ENCODE data around the gene PPFIA2.

Gene PPFIA2

GRCh38 chr12:81347404-81347803 is 411.7 kb downstream of the PPFIA2 start:
- CTCF ChIA-PET = no interaction called here
- Mint-ChIP-seq H3K36me3 (no peaks in the 10 kb centered on the region), H3K4me1 (no peaks in the 10 kb centered on the region), H3K27me3 (no peaks in the 10 kb centered on the region), H3K27ac (no peak overlapping the region), H3K9me3 (no peaks in the 10 kb centered on the region), H3K4me3 (no peak overlapping the region)
- DNase-seq = no peak

- no peaks in the 10 kb centered on the region for H3K36me3 Mint-ChIP-seq
- CTCF ChIA-PET = no interaction called here
- peaks cover 2% of the 10 kb centered on the region for H3K9me3 Mint-ChIP-seq
These were observed 418.2 kb downstream of the PPFIA2 start for GRCh38 chr12:81340910-81341309.

GRCh38 chr12:81339071-81339470 is 420.1 kb downstream of the PPFIA2 start:
- Mint-ChIP-seq H3K4me3 (no peak overlapping the region), H3K27ac (no peak overlapping the region), H3K36me3 (no peaks in the 10 kb centered on the region), H3K27me3 (no peaks in the 10 kb centered on the region), H3K9me3 (peaks cover 2% of the 10 kb centered on the region), H3K4me1 (no peaks in the 10 kb centered on the region)
- DNase-seq = no peak
- CTCF ChIA-PET = no interaction called here

More at GRCh38 chr12:81340910-81341309, 418.2 kb downstream of the PPFIA2 start:
- no peak overlapping the region for H3K4me3 Mint-ChIP-seq
- H3K4me1 Mint-ChIP-seq = no peaks in the 10 kb centered on the region
- H3K27ac Mint-ChIP-seq = no peak overlapping the region
- no peaks in the 10 kb centered on the region for H3K27me3 Mint-ChIP-seq
- DNase-seq = no peak

GRCh38 chr12:81337886-81338285 is 421.3 kb downstream of the PPFIA2 start:
- Mint-ChIP-seq H3K27ac (no peak overlapping the region), H3K9me3 (peaks cover 2% of the 10 kb centered on the region), H3K27me3 (no peaks in the 10 kb centered on the region), H3K4me1 (no peaks in the 10 kb centered on the region), H3K4me3 (no peak overlapping the region), H3K36me3 (no peaks in the 10 kb centered on the region)
- DNase-seq = no peak
- CTCF ChIA-PET = no interaction called here

GRCh38 chr12:81333812-81334211 is 425.3 kb downstream of the PPFIA2 start:
- no peak overlapping the region for H3K27ac Mint-ChIP-seq
- no peaks in the 10 kb centered on the region for H3K4me1 Mint-ChIP-seq
- H3K9me3 Mint-ChIP-seq = peaks cover 2% of the 10 kb centered on the region
- CTCF ChIA-PET = no interaction called here
- no peak for DNase-seq
- no peaks in the 10 kb centered on the region for H3K36me3 Mint-ChIP-seq
- no peaks in the 10 kb centered on the region for H3K27me3 Mint-ChIP-seq
- H3K4me3 Mint-ChIP-seq = no peak overlapping the region

GRCh38 chr12:81332054-81332453 is 427.1 kb downstream of the PPFIA2 start:
- CTCF ChIA-PET = no interaction called here
- Mint-ChIP-seq H3K27ac (no peak overlapping the region), H3K36me3 (no peaks in the 10 kb centered on the region), H3K4me1 (no peaks in the 10 kb centered on the region), H3K4me3 (no peak overlapping the region), H3K9me3 (peaks cover 2% of the 10 kb centered on the region), H3K27me3 (no peaks in the 10 kb centered on the region)
- DNase-seq = no peak

- no peak overlapping the region for H3K4me3 Mint-ChIP-seq
- no peaks in the 10 kb centered on the region for H3K9me3 Mint-ChIP-seq
These were observed 428.7 kb downstream of the PPFIA2 start for GRCh38 chr12:81330480-81330879.

GRCh38 chr12:81329085-81329484 is 430.1 kb downstream of the PPFIA2 start:
- Mint-ChIP-seq H3K36me3 (no peaks in the 10 kb centered on the region), H3K4me3 (no peak overlapping the region), H3K4me1 (no peaks in the 10 kb centered on the region), H3K27me3 (no peaks in the 10 kb centered on the region), H3K9me3 (no peaks in the 10 kb centered on the region), H3K27ac (no peak overlapping the region)
- CTCF ChIA-PET = no interaction called here
- no peak for DNase-seq

More at GRCh38 chr12:81330480-81330879, 428.7 kb downstream of the PPFIA2 start:
- H3K36me3 Mint-ChIP-seq = no peaks in the 10 kb centered on the region
- CTCF ChIA-PET = no interaction called here
- DNase-seq = no peak
- no peaks in the 10 kb centered on the region for H3K4me1 Mint-ChIP-seq
- no peaks in the 10 kb centered on the region for H3K27me3 Mint-ChIP-seq
- no peak overlapping the region for H3K27ac Mint-ChIP-seq

- no peaks in the 10 kb centered on the region for H3K9me3 Mint-ChIP-seq
- no peak overlapping the region for H3K27ac Mint-ChIP-seq
- no peaks in the 10 kb centered on the region for H3K4me1 Mint-ChIP-seq
- CTCF ChIA-PET = no interaction called here
- H3K4me3 Mint-ChIP-seq = no peak overlapping the region
- no peak for DNase-seq
- H3K36me3 Mint-ChIP-seq = no peaks in the 10 kb centered on the region
- no peaks in the 10 kb centered on the region for H3K27me3 Mint-ChIP-seq
These were observed 431.7 kb downstream of the PPFIA2 start for GRCh38 chr12:81327425-81327824.

- Mint-ChIP-seq H3K36me3 (no peaks in the 10 kb centered on the region), H3K27ac (no peak overlapping the region), H3K4me3 (no peak overlapping the region), H3K4me1 (no peaks in the 10 kb centered on the region), H3K27me3 (no peaks in the 10 kb centered on the region), H3K9me3 (no peaks in the 10 kb centered on the region)
- no peak for DNase-seq
- CTCF ChIA-PET = no interaction called here
These were observed 434.1 kb downstream of the PPFIA2 start for GRCh38 chr12:81325086-81325485.

GRCh38 chr12:81314903-81315531 is 444.1 kb downstream of the PPFIA2 start:
- CTCF ChIA-PET = no interaction called here
- no peaks in the 10 kb centered on the region for H3K27me3 Mint-ChIP-seq
- H3K27ac Mint-ChIP-seq = no peak overlapping the region
- no peaks in the 10 kb centered on the region for H3K4me1 Mint-ChIP-seq
- no peak for DNase-seq
- H3K4me3 Mint-ChIP-seq = no peak overlapping the region
- H3K9me3 Mint-ChIP-seq = peaks cover 2% of the 10 kb centered on the region
- no peaks in the 10 kb centered on the region for H3K36me3 Mint-ChIP-seq

GRCh38 chr12:81303935-81304334 is 455.2 kb downstream of the PPFIA2 start:
- no peak for DNase-seq
- H3K36me3 Mint-ChIP-seq = no peaks in the 10 kb centered on the region
- H3K27me3 Mint-ChIP-seq = no peaks in the 10 kb centered on the region

GRCh38 chr12:81300454-81300853 is 458.7 kb downstream of the PPFIA2 start:
- Mint-ChIP-seq H3K36me3 (no peaks in the 10 kb centered on the region), H3K9me3 (no peaks in the 10 kb centered on the region), H3K27ac (no peak overlapping the region), H3K4me3 (no peak overlapping the region), H3K27me3 (no peaks in the 10 kb centered on the region), H3K4me1 (no peaks in the 10 kb centered on the region)
- CTCF ChIA-PET = no interaction called here
- no peak for DNase-seq

More at GRCh38 chr12:81303935-81304334, 455.2 kb downstream of the PPFIA2 start:
- CTCF ChIA-PET = no interaction called here
- no peaks in the 10 kb centered on the region for H3K4me1 Mint-ChIP-seq
- H3K4me3 Mint-ChIP-seq = no peak overlapping the region
- H3K9me3 Mint-ChIP-seq = no peaks in the 10 kb centered on the region
- no peak overlapping the region for H3K27ac Mint-ChIP-seq

- CTCF ChIA-PET = no interaction called here
- peaks cover 3% of the 10 kb centered on the region for H3K9me3 Mint-ChIP-seq
- no peak overlapping the region for H3K27ac Mint-ChIP-seq
- H3K27me3 Mint-ChIP-seq = no peaks in the 10 kb centered on the region
- H3K36me3 Mint-ChIP-seq = no peaks in the 10 kb centered on the region
- no peaks in the 10 kb centered on the region for H3K4me1 Mint-ChIP-seq
- no peak overlapping the region for H3K4me3 Mint-ChIP-seq
- DNase-seq = no peak
These were observed 461.5 kb downstream of the PPFIA2 start for GRCh38 chr12:81297601-81298000.

GRCh38 chr12:81296556-81297305 is 462.4 kb downstream of the PPFIA2 start:
- no peaks in the 10 kb centered on the region for H3K4me1 Mint-ChIP-seq
- H3K36me3 Mint-ChIP-seq = no peaks in the 10 kb centered on the region
- H3K27ac Mint-ChIP-seq = no peak overlapping the region
- no peak overlapping the region for H3K4me3 Mint-ChIP-seq
- H3K9me3 Mint-ChIP-seq = peaks cover 3% of the 10 kb centered on the region
- CTCF ChIA-PET = no interaction called here
- no peaks in the 10 kb centered on the region for H3K27me3 Mint-ChIP-seq
- no peak for DNase-seq
